ENCODE data around the gene ATP2C2.

ATP2C2 gene

DNA sequence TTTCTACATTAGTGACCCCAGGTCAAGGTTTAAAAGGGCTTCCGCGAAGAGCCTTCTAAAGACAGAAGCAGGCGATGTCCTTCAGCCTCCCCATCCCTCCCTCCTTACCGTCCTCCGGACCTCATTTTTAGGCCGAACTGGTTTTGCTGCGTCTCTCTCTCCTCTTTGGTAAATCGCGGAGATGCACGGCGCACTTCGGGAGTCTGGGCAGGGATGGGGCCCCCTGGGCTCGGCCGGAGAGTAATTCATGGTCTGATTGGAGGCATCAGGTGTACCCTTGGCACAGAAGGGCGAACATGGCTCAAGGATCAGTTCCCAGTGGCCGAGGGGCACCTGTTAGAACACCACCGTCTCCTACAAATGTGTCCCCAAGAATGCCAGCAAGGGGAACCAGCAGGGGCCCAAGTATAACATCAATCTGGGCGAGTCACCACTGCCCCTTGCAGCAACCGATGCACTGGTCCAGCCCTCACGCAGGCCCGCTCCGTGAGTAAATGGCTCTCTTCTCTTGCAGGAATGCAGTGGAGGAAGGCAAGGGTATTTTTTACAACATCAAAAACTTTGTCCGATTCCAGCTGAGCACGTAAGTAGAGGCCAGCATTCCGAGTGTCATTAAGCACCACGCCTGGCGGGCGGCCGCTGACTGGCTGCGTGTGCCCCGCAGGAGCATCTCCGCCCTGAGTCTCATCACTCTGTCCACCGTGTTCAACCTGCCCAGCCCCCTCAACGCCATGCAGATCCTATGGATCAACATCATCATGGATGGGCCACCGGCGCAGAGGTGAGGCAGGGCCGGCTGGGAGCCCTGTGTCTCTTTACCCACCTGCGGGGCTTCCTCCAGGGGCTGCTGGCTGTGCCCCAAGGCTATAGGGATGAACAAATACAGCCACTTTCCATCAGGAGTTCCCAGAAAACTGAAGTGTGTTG lies 90.5 kb downstream of the ATP2C2 start:
- no peak overlapping the region for H3K9ac ChIP-seq
- TF ChIP-seq, protein P1, sequence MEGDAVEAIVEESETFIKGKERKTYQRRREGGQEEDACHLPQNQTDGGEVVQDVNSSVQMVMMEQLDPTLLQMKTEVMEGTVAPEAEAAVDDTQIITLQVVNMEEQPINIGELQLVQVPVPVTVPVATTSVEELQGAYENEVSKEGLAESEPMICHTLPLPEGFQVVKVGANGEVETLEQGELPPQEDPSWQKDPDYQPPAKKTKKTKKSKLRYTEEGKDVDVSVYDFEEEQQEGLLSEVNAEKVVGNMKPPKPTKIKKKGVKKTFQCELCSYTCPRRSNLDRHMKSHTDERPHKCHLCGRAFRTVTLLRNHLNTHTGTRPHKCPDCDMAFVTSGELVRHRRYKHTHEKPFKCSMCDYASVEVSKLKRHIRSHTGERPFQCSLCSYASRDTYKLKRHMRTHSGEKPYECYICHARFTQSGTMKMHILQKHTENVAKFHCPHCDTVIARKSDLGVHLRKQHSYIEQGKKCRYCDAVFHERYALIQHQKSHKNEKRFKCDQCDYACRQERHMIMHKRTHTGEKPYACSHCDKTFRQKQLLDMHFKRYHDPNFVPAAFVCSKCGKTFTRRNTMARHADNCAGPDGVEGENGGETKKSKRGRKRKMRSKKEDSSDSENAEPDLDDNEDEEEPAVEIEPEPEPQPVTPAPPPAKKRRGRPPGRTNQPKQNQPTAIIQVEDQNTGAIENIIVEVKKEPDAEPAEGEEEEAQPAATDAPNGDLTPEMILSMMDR (conservative IDR thresholded peaks at IDR 0.05; ENCODE audit: low read depth, low read length): no peak

DNA sequence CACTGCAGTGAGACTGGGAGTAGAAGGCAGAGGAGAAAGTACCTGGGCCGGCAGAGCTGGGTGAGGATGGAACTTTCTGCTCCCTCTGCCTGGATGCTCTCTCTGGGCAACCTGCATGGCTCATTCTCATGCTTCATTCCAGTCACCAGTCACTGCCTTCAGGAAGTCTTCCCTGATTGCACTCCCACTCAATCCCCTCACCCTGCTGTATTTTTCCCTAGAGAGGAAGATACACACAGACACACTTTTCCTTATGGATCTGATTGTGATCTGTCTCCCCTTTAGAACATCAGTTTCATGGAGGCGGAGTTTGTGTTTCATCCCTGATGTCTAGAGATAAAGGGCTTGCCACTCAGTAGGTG lies 91.2 kb downstream of the ATP2C2 start:
- no peaks in the 10 kb centered on the region for H4K20me1 ChIP-seq (ENCODE audit: insufficient read depth)
- no peaks in the 10 kb centered on the region for H3K36me3 ChIP-seq (ENCODE audit: insufficient read depth)
- H3K27ac ChIP-seq: no peak overlapping the region
- no peak overlapping the region for H2AFZ ChIP-seq (ENCODE audit: low read depth)
- H3K27me3 ChIP-seq (ENCODE audit: insufficient read depth, low read depth): no peaks in the 10 kb centered on the region
- no peaks in the 10 kb centered on the region for H3K4me1 ChIP-seq (ENCODE audit: low read depth, poor library complexity, severe bottlenecking)
- H3K9ac ChIP-seq: no peak overlapping the region
- H3K4me3 ChIP-seq (IDR thresholded peaks at IDR 0.05; ENCODE audit: insufficient read depth, low read depth, low read length): no peak overlapping the region
- H3K79me2 ChIP-seq (ENCODE audit: insufficient read depth, low read depth): no peaks in the 10 kb centered on the region
- H3K4me2 ChIP-seq: no peak overlapping the region
- TF ChIP-seq, protein P1 (conservative IDR thresholded peaks at IDR 0.05; ENCODE audit: low read depth, low read length): no peak

More for the DNA sequence above, 90.5 kb downstream of the ATP2C2 start:
- no peak overlapping the region for H3K4me3 ChIP-seq (IDR thresholded peaks at IDR 0.05; ENCODE audit: insufficient read depth, low read depth, low read length)
- no peak overlapping the region for H3K27ac ChIP-seq
- no peak overlapping the region for H3K4me2 ChIP-seq
- H3K4me1 ChIP-seq (ENCODE audit: low read depth, poor library complexity, severe bottlenecking): no peaks in the 10 kb centered on the region
- no peaks in the 10 kb centered on the region for H3K36me3 ChIP-seq (ENCODE audit: insufficient read depth)
- H4K20me1 ChIP-seq (ENCODE audit: insufficient read depth): no peaks in the 10 kb centered on the region
- H3K27me3 ChIP-seq (ENCODE audit: insufficient read depth, low read depth): no peaks in the 10 kb centered on the region
- H2AFZ ChIP-seq (ENCODE audit: low read depth): no peak overlapping the region
- no peaks in the 10 kb centered on the region for H3K79me2 ChIP-seq (ENCODE audit: insufficient read depth, low read depth)

DNA sequence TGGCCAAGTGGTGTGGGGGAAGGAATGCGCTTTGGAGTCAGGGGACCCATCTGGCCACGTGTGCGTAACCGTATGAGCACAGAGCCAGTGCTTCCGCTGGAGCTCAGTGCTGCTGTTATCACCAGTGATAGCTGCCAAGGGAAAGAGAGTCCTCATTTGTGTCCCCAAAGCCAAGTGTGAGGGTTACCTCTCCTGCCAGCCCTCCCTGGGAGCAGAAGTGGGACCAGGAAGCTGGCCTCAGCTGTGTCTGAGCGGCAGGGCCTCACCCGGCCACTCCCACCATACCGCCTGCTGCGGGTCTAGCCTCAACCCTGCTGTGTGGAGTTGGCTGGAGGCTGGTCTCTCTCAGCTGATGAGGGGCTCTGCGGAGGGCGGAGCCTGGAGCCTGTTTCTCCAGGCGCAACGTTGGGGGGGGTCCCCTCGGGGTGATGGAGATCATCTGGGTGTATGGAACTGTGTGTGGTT lies 91.6 kb downstream of the ATP2C2 start:
- TF ChIP-seq, protein P1 (conservative IDR thresholded peaks at IDR 0.05; ENCODE audit: low read depth, low read length): no peak
- Histone ChIP-seq H3K4me2 (no peak overlapping the region), H3K27ac (no peak overlapping the region), H3K4me1 (ENCODE audit: low read depth, poor library complexity, severe bottlenecking) (no peaks in the 10 kb centered on the region), H3K4me3 (IDR thresholded peaks at IDR 0.05; ENCODE audit: insufficient read depth, low read depth, low read length) (no peak overlapping the region), H3K79me2 (ENCODE audit: insufficient read depth, low read depth) (no peaks in the 10 kb centered on the region), H3K9ac (no peak overlapping the region), H3K27me3 (ENCODE audit: insufficient read depth, low read depth) (no peaks in the 10 kb centered on the region), H2AFZ (ENCODE audit: low read depth) (no peak overlapping the region), H3K36me3 (ENCODE audit: insufficient read depth) (no peaks in the 10 kb centered on the region), H4K20me1 (ENCODE audit: insufficient read depth) (no peaks in the 10 kb centered on the region)

DNA sequence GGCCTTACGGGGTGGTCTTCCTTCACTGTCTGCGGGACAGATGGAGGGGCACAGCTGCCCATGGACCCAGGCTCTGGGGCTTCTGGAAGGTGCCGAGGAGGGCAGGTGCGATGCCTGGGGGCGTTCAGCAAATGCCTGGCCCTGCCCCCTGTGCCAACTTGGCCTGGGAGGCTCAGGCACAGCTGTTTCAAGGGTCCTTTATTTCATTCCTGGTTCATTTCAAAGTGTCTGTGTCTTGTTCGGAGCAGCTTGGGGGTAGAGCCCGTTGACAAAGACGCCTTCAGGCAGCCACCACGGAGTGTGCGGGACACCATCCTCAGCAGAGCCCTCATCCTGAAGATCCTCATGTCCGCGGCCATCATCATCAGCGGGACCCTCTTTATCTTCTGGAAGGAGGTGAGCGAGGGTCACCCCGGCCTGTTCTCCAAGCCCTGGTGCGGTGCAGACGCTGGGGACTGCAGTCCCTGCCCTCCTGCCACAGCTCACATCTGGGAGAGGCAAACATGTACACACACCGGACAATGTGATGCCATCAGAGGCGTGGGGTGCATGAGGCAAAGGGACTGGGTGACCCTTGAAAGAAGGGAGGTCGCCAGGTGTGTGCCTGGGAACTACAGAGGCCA lies 92.2 kb downstream of the ATP2C2 start:
- TF ChIP-seq, protein P1 (conservative IDR thresholded peaks at IDR 0.05; ENCODE audit: low read depth, low read length): no peak
- H3K4me2 ChIP-seq: no peak overlapping the region
- H2AFZ ChIP-seq (ENCODE audit: low read depth): no peak overlapping the region
- H3K4me3 ChIP-seq (IDR thresholded peaks at IDR 0.05; ENCODE audit: insufficient read depth, low read depth, low read length): no peak overlapping the region
- no peak overlapping the region for H3K27ac ChIP-seq
- no peaks in the 10 kb centered on the region for H3K27me3 ChIP-seq (ENCODE audit: insufficient read depth, low read depth)
- H3K36me3 ChIP-seq (ENCODE audit: insufficient read depth): no peaks in the 10 kb centered on the region
- no peak overlapping the region for H3K9ac ChIP-seq
- H3K79me2 ChIP-seq (ENCODE audit: insufficient read depth, low read depth): no peaks in the 10 kb centered on the region
- no peaks in the 10 kb centered on the region for H4K20me1 ChIP-seq (ENCODE audit: insufficient read depth)
- no peaks in the 10 kb centered on the region for H3K4me1 ChIP-seq (ENCODE audit: low read depth, poor library complexity, severe bottlenecking)

Measured in KMS-11 (cell line).